Upper lobe of left lung (tissue), 4 donors: Measurements from ENCODE around the gene EPHA4.

ENCODE experiments used
- EP300 ChIP-seq, 4 donors: sonication (generic); formaldehyde crosslinking; IDR thresholded peaks; one replicate each; pipeline ENCODE4 v1.5.1; 2017; ENCODE audit warnings: antibody characterized with exemption in 4 of 4, control low read depth in 2 of 4
- TF ChIP-seq, protein P1 (sequence below), 6 experiments: fragments of 450-650 bp in 4 of 6; fragments of 200-600 bp in 2 of 6; sonication (generic) in 2 of 6; IDR thresholded peaks; one replicate each; pipeline ENCODE4 v1.5.1; 2016 to 2019; ENCODE audit warnings: antibody characterized with exemption in 6 of 6

DNA sequence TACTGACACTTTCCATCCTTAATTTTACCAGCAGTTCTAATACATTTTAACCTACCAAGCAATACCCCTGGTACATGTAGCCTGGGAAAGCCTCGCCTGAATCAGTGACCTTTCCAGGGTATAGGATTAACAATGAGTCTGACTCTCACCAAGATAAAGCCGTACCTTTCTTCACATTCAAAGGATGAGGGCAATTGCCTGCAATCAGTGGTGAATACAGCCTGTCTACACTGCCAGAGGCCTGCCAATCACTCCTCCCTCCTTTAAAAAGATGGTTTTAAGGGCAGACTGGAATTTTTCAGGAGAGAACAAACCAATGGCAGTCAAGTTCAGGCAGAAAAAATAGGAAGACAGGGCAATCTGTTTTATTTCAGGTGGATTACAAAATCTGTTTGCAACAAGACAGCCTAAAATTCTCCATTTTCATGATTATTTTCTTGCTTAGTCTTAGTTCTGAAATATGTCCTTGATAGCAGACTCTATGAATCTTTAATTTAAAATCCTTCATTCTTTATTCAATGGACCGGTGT, 4.8 kb downstream of the EPHA4 start:
- TF ChIP-seq, protein P1, sequence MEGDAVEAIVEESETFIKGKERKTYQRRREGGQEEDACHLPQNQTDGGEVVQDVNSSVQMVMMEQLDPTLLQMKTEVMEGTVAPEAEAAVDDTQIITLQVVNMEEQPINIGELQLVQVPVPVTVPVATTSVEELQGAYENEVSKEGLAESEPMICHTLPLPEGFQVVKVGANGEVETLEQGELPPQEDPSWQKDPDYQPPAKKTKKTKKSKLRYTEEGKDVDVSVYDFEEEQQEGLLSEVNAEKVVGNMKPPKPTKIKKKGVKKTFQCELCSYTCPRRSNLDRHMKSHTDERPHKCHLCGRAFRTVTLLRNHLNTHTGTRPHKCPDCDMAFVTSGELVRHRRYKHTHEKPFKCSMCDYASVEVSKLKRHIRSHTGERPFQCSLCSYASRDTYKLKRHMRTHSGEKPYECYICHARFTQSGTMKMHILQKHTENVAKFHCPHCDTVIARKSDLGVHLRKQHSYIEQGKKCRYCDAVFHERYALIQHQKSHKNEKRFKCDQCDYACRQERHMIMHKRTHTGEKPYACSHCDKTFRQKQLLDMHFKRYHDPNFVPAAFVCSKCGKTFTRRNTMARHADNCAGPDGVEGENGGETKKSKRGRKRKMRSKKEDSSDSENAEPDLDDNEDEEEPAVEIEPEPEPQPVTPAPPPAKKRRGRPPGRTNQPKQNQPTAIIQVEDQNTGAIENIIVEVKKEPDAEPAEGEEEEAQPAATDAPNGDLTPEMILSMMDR (IDR thresholded peaks at IDR 0.05) = no peak
- TF ChIP-seq EP300 (IDR thresholded peaks at IDR 0.05) = no peak
